GM19099 (cell line): ENCODE data around the gene FBN1.

Experiments
- POLR2A ChIP-seq: IDR thresholded peaks from 3 replicates; pipeline ENCODE4 v1.6.1; 2011; ENCODE audit warnings: low read depth; ENCODE audit not compliant: insufficient read length; ENCODE audit errors: extremely low read depth

FBN1 gene

GRCh38 chr15:48451736-48452135, 193.8 kb downstream of the FBN1 start:
- TF ChIP-seq POLR2A = no peak

DNA sequence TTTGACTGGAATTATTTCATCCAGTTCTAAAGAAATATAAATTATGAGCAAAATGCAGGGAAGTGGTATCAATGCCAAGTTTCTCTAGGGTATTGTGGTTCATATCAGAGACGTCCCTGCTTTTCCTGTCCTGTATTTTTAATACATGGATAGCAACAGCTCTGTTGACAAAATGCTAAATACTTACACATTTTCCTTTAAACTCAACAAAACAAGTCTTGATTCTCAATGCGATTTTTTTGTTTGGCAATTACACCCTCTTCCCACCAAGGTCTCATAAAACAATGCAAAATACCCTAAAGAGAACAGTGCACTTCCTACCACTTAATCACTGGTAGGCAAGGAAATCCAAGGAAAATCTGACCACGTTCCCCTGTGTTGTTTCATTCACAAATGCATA, 194.3 kb downstream of the FBN1 start:
- TF ChIP-seq POLR2A = no peak

DNA sequence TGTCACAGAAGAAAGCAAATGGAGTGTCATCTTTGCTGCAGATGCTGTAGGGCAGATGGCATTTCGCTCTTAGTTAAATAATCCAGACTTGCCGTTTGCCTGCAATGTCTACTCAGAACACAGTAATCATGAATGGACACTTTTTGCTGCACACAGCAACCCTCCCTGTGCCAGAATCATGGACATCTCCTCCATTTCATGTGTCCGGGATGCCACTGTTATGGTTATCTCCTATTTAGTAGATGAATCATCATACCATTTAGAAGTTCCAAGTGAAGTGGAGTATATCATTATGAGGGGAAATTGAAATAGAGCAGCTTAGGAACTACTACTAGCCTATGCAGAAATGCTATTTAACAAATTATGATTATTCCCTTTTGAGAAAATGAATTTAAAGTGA, 195.8 kb downstream of the FBN1 start:
- no peak for TF ChIP-seq POLR2A

- no peak for TF ChIP-seq POLR2A
Measured at GRCh38 chr15:48447657-48448056, 197.9 kb downstream of the FBN1 start.

DNA sequence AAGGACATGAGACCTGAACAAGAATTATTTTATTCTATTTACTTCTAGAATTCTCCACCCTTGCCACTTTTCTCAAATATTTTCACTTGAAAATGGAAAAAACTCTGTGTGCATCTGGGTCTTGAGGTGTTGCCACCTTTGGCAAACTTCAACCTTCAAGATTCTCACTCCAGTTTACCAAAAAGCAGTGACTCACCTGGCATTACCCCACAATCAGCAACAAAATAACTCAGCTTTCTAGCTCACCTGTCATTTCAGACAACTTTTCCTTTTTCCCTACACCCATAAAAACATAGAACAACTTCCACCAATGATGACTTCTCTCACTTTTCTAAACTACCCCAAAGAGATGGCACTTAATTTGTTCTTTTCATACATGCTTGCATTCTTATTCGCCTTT, 198.5 kb downstream of the FBN1 start:
- no peak for TF ChIP-seq POLR2A

GRCh38 chr15:48442011-48442410, 203.5 kb downstream of the FBN1 start:
- no peak for TF ChIP-seq POLR2A

- no peak for TF ChIP-seq POLR2A
Measured at GRCh38 chr15:48440084-48440483, 205.4 kb downstream of the FBN1 start.

- TF ChIP-seq POLR2A = no peak
Measured at GRCh38 chr15:48437178-48437577, 208.3 kb downstream of the FBN1 start.

- TF ChIP-seq POLR2A = no peak
Measured at GRCh38 chr15:48435321-48435720, 210.2 kb downstream of the FBN1 start.

DNA sequence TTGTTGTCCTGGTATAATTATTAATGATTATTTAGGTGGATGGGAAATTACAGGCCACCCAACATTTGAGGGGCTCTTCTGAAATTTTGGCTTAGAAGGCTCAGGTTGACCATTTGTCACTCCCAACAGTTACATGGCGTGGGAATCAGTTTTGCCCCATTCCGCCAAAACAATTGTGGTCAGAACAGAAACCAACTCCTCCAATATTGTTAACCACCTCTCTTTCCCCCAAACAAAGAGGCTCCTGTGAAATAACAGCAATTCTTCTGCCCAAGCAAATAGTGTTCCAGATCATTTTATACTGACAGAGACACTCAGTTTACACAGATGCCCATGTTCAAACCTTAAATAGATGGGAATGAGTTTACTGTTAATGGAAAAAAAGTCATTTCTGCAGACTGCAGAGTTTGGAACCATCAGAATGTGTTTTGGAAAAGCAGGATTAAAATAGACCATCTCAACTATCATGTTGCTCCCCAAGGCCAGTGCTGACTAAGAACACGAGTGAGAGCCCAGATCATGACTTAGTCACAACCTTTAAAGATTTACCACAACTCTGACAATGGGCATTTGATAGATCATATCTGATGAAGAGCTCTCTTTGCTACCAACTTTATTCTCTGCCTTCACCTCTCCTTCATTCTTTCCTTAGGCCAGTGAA, 212.2 kb downstream of the FBN1 start:
- no peak for TF ChIP-seq POLR2A

DNA sequence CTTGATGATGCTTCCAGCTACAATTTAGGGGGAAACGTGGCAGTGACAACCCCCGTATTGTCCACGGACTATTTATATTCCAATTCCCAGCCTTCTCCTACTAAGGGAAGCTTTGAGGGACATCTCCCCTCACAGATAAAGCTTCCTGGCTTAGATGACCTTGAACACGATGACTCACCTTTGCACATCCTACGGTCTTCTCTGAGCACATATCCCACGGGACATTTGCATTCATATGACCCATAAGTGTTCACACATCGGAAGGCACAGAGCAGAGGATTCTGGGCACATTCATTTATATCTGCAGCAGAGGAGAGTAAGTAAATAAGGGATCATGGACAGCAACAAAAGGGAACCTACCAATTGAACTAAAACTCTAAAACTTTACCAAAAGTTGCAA, 212.8 kb downstream of the FBN1 start:
- no peak for TF ChIP-seq POLR2A

- TF ChIP-seq POLR2A = no peak
Measured at GRCh38 chr15:48427960-48428547, 217.5 kb downstream of the FBN1 start.

DNA sequence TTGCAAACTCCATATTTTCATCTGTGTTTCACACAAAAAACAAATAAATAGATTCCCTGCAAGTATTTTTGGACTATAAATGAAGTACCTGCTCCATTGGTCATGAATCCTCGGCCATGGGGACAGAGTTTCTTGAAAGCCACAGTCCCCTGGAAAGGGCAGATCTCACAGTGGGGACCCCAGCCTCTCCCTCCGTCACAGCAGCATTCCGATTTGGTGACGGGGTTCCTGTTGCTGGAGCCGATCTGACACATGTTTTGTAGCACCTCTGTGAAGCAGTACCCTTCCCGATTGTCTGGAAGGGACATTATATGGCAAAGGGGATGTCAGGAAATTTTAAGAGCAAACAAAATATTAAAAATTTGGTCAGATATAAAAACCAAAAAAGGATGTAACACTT, 218.0 kb downstream of the FBN1 start:
- TF ChIP-seq POLR2A = no peak

DNA sequence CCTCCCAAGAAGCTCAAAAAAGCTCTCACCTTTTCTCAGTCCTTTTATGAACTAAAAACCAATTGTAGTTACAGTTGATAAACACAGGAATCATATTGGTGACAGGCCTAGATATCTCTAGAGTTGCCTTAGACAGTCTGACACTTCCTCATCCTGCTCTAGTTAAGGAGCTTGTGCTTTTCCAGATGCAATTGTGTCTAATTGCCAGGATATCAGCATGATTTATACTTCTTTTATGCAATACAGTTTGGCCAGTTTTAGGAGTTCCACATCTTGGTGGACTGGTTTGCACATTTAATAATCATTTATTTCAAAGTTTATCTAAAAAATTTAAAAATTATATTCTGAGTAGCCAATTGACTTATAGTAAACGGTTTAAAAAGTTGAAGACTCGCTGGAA, 218.6 kb downstream of the FBN1 start:
- no peak for TF ChIP-seq POLR2A

GRCh38 chr15:48426044-48426443, 219.5 kb downstream of the FBN1 start:
- TF ChIP-seq POLR2A = no peak

GRCh38 chr15:48425051-48425450, 220.5 kb downstream of the FBN1 start:
- no peak for TF ChIP-seq POLR2A
